K562 (cell line): ENCODE measurements around the gene YPEL2. TPM values are rescaled to one million over a fixed set of nuclear protein-coding genes. Genes with fewer than 3 reads are reported as not detected.
"Not testable (repeated sequence)": the region's sequence is repeated elsewhere in the genome, so short reads cannot be mapped to it uniquely, and the experiment has no call there.

ENCODE experiments used
- AFF4 ChIP-seq: sonication (generic); formaldehyde crosslinking; IDR thresholded peaks from 2 replicates; pipeline ENCODE4 v1.8.0; 2023; ENCODE audit warnings: mild to moderate bottlenecking, missing genetic modification reagents
- ATF1 ChIP-seq, 2 experiments: fragments of 450-650 bp in 1 of 2; IDR thresholded peaks; 2 replicates each; pipeline ENCODE4 v1.6.1; 2016; ENCODE audit warnings: missing compliant biosample characterization in 1 of 2, missing genetic modification characterization in 1 of 2
- BCOR ChIP-seq: fragments of 450-650 bp; IDR thresholded peaks from 2 replicates; pipeline ENCODE4 v1.6.1; 2016
- CBFA2T2 ChIP-seq: fragments of 450-650 bp; conservative IDR thresholded peaks from 2 replicates; pipeline ENCODE4 v1.6.1; 2017; ENCODE audit warnings: mild to moderate bottlenecking
- CREM ChIP-seq: IDR thresholded peaks from 2 replicates; pipeline ENCODE4 v1.6.1; 2014; ENCODE audit warnings: antibody characterized with exemption, low read depth
- CXXC5 ChIP-seq: fragments of 250-450 bp; sonication (Bioruptor Pico); IDR thresholded peaks from 2 replicates; pipeline ENCODE4 v1.8.0; 2022; ENCODE audit warnings: inconsistent platforms, mild to moderate bottlenecking, moderate library complexity
- ELF4 ChIP-seq: fragments of 450-650 bp; formaldehyde crosslinking; IDR thresholded peaks from 2 replicates; pipeline ENCODE4 v1.4.0; 2022; ENCODE audit warnings: missing genetic modification characterization
- FOSL1 ChIP-seq: fragments of 200-800 bp; sonication (Bioruptor generic); conservative IDR thresholded peaks from 2 replicates; pipeline ENCODE4 v1.6.1; 2016; ENCODE audit warnings: missing genetic modification characterization, missing compliant biosample characterization
- IRF9 ChIP-seq: fragments of 450-650 bp; IDR thresholded peaks from 2 replicates; pipeline ENCODE4 v1.6.1; 2016; ENCODE audit warnings: missing biosample characterization, missing genetic modification characterization
- KLF1 ChIP-seq: fragments of 450-650 bp; IDR thresholded peaks from 2 replicates; pipeline ENCODE4 v1.6.1; 2016; ENCODE audit warnings: missing genetic modification characterization, missing compliant biosample characterization
- KLF13 ChIP-seq: fragments of 450-650 bp; IDR thresholded peaks from 2 replicates; pipeline ENCODE4 v1.6.1; 2016; ENCODE audit warnings: missing genetic modification characterization, low read depth, mild to moderate bottlenecking, missing compliant biosample characterization, moderate library complexity, borderline replicate concordance
- KLF16 ChIP-seq: IDR thresholded peaks from 2 replicates; pipeline ENCODE4 v1.6.1; 2016; ENCODE audit warnings: antibody characterized with exemption
- MTA2 ChIP-seq: fragments of 450-650 bp; IDR thresholded peaks from 2 replicates; pipeline ENCODE4 v1.6.1; 2016; ENCODE audit warnings: low read depth
- NFXL1 ChIP-seq: fragments of 450-650 bp; formaldehyde crosslinking; IDR thresholded peaks from 2 replicates; pipeline ENCODE4 v1.4.0; 2021; ENCODE audit warnings: mild to moderate bottlenecking
- NR2C1 ChIP-seq, 2 experiments: fragments of 450-650 bp; IDR thresholded peaks; 2 replicates each; pipeline ENCODE4 v1.6.1; 2017; ENCODE audit warnings: mild to moderate bottlenecking in 2 of 2, antibody characterized with exemption in 1 of 2, inconsistent platforms in 1 of 2, missing compliant biosample characterization in 1 of 2, missing genetic modification characterization in 1 of 2
- SMARCA4 ChIP-seq: fragments of 450-650 bp; IDR thresholded peaks from 2 replicates; pipeline ENCODE4 v1.6.1; 2016
- SOX6 ChIP-seq: fragments of 450-650 bp; IDR thresholded peaks from 2 replicates; pipeline ENCODE4 v1.6.1; 2014; ENCODE audit warnings: mild to moderate bottlenecking
- SUPT5H ChIP-seq: fragments of 450-650 bp; IDR thresholded peaks from 2 replicates; pipeline ENCODE4 v1.6.1; 2016
- YY1 ChIP-seq, 3 experiments: IDR thresholded peaks; 2 replicates each; pipeline ENCODE4 v1.6.1; 2011; ENCODE audit warnings: low read length in 2 of 3, mild to moderate bottlenecking in 2 of 3, moderate library complexity in 2 of 3, borderline replicate concordance in 1 of 3, control low read depth in 1 of 3, low read depth in 1 of 3; ENCODE audit not compliant: insufficient read depth in 3 of 3, insufficient replicate concordance in 2 of 3, control insufficient read depth in 1 of 3, insufficient read length in 1 of 3; ENCODE audit errors: extremely low read depth in 1 of 3
- ZNF707 ChIP-seq: fragments of 250-450 bp; sonication (Bioruptor Pico); conservative IDR thresholded peaks from 2 replicates; pipeline ENCODE4 v1.8.0; 2022; ENCODE audit warnings: inconsistent platforms, mild to moderate bottlenecking, moderate library complexity
- polyA plus RNA-seq, 8 experiments: library from polyadenylated mRNA; depleted of rRNA in 4 of 8; stranded (reverse) in 5 of 8; unstranded in 3 of 8; fragments of >200 nt; fragmentation: Nextera tagmentation in 2 of 8; fragmentation: Illumina TruSeq in 1 of 8; extraction: Ambion mirVana in 2 of 8; extraction: Trizol in 1 of 8; gene quantifications; 2 replicates each; pipeline versions ENCODE4 v1.2.1 to v1.2.3, GENCODE V29; 2011 to 2014; ENCODE audit warnings: inconsistent platforms in 1 of 8, missing spikeins in 1 of 8
- total RNA-seq, 7 experiments: library from RNA; depleted of rRNA in 6 of 7; stranded (reverse); fragments of >200 nt in 6 of 7; fragmentation: Illumina TruSeq in 2 of 7; extraction: Trizol in 2 of 7; gene quantifications; 2 replicates each; pipeline versions ENCODE4 v1.2.1 to v1.2.3, GENCODE V29; 2011 to 2021; ENCODE audit warnings: low replicate concordance in 1 of 7
- TF ChIP-seq, protein P1 (sequence below): fragments of 450-650 bp; IDR thresholded peaks from 2 replicates; pipeline ENCODE4 v1.6.1; 2016; ENCODE audit warnings: mild to moderate bottlenecking

The YPEL2 gene
- total and polyA plus RNA-seq, 9 of the 15 experiments (the other 6 are each of a cell fraction or from before 2014, with no cell fraction given) = 0.11 to 2.4 (median 0.47) TPM

GRCh38 chr17:59290302-59290998, 41.0 kb upstream of the YPEL2 start (continued):
- TF ChIP-seq AFF4 (peak; percentile 64; the same call in 1 of the 2 replicates), SUPT5H (0 out of 2 replicates have a peak, but pooled peaks have one; percentile 29), FOSL1 (tag) (peak; percentile 84), YY1 (IDR thresholded peaks at IDR 0.05; ENCODE audit: borderline replicate concordance in 1 of 3, control insufficient read depth in 1 of 3, extremely low read depth in 1 of 3, insufficient read depth in 3 of 3, insufficient read length in 1 of 3, insufficient replicate concordance in 2 of 3, low read depth in 1 of 3, low read length in 2 of 3) (peak in 1 of 3 experiments; percentile 64), NR2C1 (tag; IDR thresholded peaks at IDR 0.05) (peak; percentile 57), MTA2 (peak; percentile 96), KLF16 (peak; percentile 97), KLF13 (tag) (peak; percentile 54), KLF1 (tag) (peak; percentile 93), ELF4 (peak; percentile 93), SOX6 (peak; percentile 100), IRF9 (peak; percentile 88), CREM (peak; percentile 47), ZNF707 (CRISPR knock-in tag) (0 out of 2 replicates have a peak, but pooled peaks have one; percentile 43), SMARCA4 (peak; percentile 98), CXXC5 (CRISPR knock-in tag) (peak; percentile 97), BCOR (peak; percentile 89), CBFA2T2 (peak; percentile 98), NFXL1 (0 out of 2 replicates have a peak, but pooled peaks have one; percentile 43), ATF1 (tag; IDR thresholded peaks at IDR 0.05) (peak; percentile 86)
- not testable (repeated sequence) for TF ChIP-seq NR2C1 (IDR thresholded peaks at IDR 0.05); ATF1 (CRISPR knock-in tag; IDR thresholded peaks at IDR 0.05)
- TF ChIP-seq, protein P1, sequence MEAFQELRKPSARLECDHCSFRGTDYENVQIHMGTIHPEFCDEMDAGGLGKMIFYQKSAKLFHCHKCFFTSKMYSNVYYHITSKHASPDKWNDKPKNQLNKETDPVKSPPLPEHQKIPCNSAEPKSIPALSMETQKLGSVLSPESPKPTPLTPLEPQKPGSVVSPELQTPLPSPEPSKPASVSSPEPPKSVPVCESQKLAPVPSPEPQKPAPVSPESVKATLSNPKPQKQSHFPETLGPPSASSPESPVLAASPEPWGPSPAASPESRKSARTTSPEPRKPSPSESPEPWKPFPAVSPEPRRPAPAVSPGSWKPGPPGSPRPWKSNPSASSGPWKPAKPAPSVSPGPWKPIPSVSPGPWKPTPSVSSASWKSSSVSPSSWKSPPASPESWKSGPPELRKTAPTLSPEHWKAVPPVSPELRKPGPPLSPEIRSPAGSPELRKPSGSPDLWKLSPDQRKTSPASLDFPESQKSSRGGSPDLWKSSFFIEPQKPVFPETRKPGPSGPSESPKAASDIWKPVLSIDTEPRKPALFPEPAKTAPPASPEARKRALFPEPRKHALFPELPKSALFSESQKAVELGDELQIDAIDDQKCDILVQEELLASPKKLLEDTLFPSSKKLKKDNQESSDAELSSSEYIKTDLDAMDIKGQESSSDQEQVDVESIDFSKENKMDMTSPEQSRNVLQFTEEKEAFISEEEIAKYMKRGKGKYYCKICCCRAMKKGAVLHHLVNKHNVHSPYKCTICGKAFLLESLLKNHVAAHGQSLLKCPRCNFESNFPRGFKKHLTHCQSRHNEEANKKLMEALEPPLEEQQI = peak; percentile 89
